Hepatocyte (in vitro differentiated cells): ENCODE data around the gene CCSER2. TPM values are rescaled to one million over a fixed set of nuclear protein-coding genes. Genes with fewer than 3 reads are reported as not detected.

Experiments
- DNase-seq: peaks from one replicate; pipeline ENCODE4 v3.0.0-alpha.2; 2016; ENCODE audit warnings: low spot score
- H2AFZ ChIP-seq: fragments of 200-600 bp; sonication (generic); 2 replicates; pipeline ENCODE4 v1.6.0; 2016; ENCODE audit warnings: antibody characterized with exemption, mild to moderate bottlenecking
- H3K27ac ChIP-seq: fragments of 200-600 bp; sonication (generic); 2 replicates; pipeline ENCODE4 v1.5.1; 2016; ENCODE audit warnings: mild to moderate bottlenecking
- H3K27me3 ChIP-seq: fragments of 200-600 bp; sonication (generic); 2 replicates; pipeline ENCODE4 v1.6.1; 2016
- H3K36me3 ChIP-seq: fragments of 200-600 bp; sonication (generic); replicated peaks from 2 replicates; pipeline ENCODE4 v1.5.1; 2016; ENCODE audit warnings: low read depth; ENCODE audit not compliant: insufficient read depth
- H3K4me1 ChIP-seq: fragments of 200-600 bp; sonication (generic); 2 replicates; pipeline ENCODE4 v1.5.1; 2016; ENCODE audit warnings: mild to moderate bottlenecking, moderate library complexity; ENCODE audit not compliant: insufficient read depth
- H3K4me2 ChIP-seq: fragments of 200-600 bp; sonication (generic); 2 replicates; pipeline ENCODE4 v1.6.0; 2016
- H3K4me3 ChIP-seq: fragments of 200-600 bp; sonication (generic); 2 replicates; pipeline ENCODE4 v1.5.1; 2016; ENCODE audit warnings: mild to moderate bottlenecking
- H3K79me2 ChIP-seq: fragments of 200-600 bp; sonication (generic); 2 replicates; pipeline ENCODE4 v1.6.0; 2017; ENCODE audit warnings: mild to moderate bottlenecking
- H3K9me2 ChIP-seq: fragments of 200-600 bp; sonication (generic); replicated peaks from 2 replicates; pipeline ENCODE4 v1.6.0; 2017; ENCODE audit warnings: mild to moderate bottlenecking; ENCODE audit not compliant: insufficient read depth
- H3K9me3 ChIP-seq: fragments of 200-600 bp; sonication (generic); 2 replicates; pipeline ENCODE4 v1.5.1; 2016; ENCODE audit warnings: low read depth, mild to moderate bottlenecking
- H4K20me1 ChIP-seq: fragments of 200-600 bp; sonication (generic); 2 replicates; pipeline ENCODE4 v1.6.0; 2016; ENCODE audit warnings: mild to moderate bottlenecking; ENCODE audit not compliant: insufficient read depth, poor library complexity, severe bottlenecking
- EZH2 ChIP-seq: fragments of 200-600 bp; sonication (generic); IDR thresholded peaks from 2 replicates; pipeline ENCODE4 v1.6.1; 2016; ENCODE audit warnings: antibody characterized with exemption, mild to moderate bottlenecking, borderline replicate concordance
- EZH2phosphoT487 ChIP-seq: fragments of 200-600 bp; sonication (generic); IDR thresholded peaks from one replicate; pipeline ENCODE4 v1.6.1; 2018; ENCODE audit warnings: antibody characterized with exemption, mild to moderate bottlenecking, low read depth, moderate library complexity; ENCODE audit not compliant: unreplicated experiment, severe bottlenecking
- WGBS: methylation state at CpG from one replicate; pipeline ENCODE4 v1.1.6; 2016; ENCODE audit warnings: low lambda C conversion rate; ENCODE audit errors: missing lambda C conversion rate; 5-methylcytosine and 5-hydroxymethylcytosine counted together
- polyA plus RNA-seq: library from polyadenylated mRNA; unstranded; fragments of >200 nt; fragmentation: Nextera tagmentation; extraction: Ambion mirVana; gene quantifications from 2 replicates; pipeline ENCODE4 v1.2.1, GENCODE V29; 2016
- total RNA-seq: library from RNA; depleted of rRNA; stranded (reverse); fragments of >200 nt; gene quantifications from 2 replicates; pipeline ENCODE4 v1.2.3, GENCODE V29; 2014
- TF ChIP-seq, protein P1 (sequence below): fragments of 200-600 bp; sonication (generic); IDR thresholded peaks from 2 replicates; pipeline ENCODE4 v1.5.1; 2016; ENCODE audit warnings: antibody characterized with exemption, mild to moderate bottlenecking; ENCODE audit not compliant: poor library complexity

The CCSER2 gene
- total and polyA plus RNA-seq, 2 experiments from 2014 or later, result 36.5 to 39.7 TPM

DNA sequence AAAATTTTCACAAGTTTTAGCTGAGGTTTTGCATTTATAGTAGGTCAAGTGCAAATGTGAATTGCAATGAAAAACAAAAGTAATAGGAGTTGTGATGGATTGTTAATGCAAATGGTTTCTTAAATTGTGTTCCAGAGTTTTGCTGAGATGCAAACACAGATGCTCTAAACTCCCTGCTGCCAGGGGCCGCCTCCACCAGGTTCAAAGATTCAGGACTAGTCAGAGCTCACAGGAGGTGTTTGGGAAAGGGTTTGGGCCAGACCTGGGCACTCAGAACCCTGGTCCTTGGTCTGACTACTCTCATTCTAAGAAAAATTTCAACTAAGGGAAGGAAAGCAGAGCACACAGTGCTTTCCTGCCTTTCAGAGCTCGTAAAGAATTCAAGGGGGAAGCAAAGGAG is 193.1 kb downstream of the CCSER2 start:
- H3K4me1 ChIP-seq, result peaks cover 7% of the 10 kb centered on the region
- no peaks in the 10 kb centered on the region for H3K9me2 ChIP-seq
- TF ChIP-seq EZH2 (no peak), EZH2phosphoT487 (no peak)
- TF ChIP-seq, protein P1, sequence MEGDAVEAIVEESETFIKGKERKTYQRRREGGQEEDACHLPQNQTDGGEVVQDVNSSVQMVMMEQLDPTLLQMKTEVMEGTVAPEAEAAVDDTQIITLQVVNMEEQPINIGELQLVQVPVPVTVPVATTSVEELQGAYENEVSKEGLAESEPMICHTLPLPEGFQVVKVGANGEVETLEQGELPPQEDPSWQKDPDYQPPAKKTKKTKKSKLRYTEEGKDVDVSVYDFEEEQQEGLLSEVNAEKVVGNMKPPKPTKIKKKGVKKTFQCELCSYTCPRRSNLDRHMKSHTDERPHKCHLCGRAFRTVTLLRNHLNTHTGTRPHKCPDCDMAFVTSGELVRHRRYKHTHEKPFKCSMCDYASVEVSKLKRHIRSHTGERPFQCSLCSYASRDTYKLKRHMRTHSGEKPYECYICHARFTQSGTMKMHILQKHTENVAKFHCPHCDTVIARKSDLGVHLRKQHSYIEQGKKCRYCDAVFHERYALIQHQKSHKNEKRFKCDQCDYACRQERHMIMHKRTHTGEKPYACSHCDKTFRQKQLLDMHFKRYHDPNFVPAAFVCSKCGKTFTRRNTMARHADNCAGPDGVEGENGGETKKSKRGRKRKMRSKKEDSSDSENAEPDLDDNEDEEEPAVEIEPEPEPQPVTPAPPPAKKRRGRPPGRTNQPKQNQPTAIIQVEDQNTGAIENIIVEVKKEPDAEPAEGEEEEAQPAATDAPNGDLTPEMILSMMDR, result no peak
- WGBS, result 81% methylated on average over 2 of the region's 2 CpGs
- no peak overlapping the region for H3K4me3 ChIP-seq
- H4K20me1 ChIP-seq, result no peaks in the 10 kb centered on the region
- no peaks in the 10 kb centered on the region for H3K79me2 ChIP-seq
- H2AFZ ChIP-seq, result no peak overlapping the region
- H3K36me3 ChIP-seq, result no peaks in the 10 kb centered on the region
- DNase-seq, result no peak
- no peak overlapping the region for H3K27ac ChIP-seq
- H3K27me3 ChIP-seq, result no peaks in the 10 kb centered on the region
- no peaks in the 10 kb centered on the region for H3K9me3 ChIP-seq
- H3K4me2 ChIP-seq, result no peak overlapping the region

DNA sequence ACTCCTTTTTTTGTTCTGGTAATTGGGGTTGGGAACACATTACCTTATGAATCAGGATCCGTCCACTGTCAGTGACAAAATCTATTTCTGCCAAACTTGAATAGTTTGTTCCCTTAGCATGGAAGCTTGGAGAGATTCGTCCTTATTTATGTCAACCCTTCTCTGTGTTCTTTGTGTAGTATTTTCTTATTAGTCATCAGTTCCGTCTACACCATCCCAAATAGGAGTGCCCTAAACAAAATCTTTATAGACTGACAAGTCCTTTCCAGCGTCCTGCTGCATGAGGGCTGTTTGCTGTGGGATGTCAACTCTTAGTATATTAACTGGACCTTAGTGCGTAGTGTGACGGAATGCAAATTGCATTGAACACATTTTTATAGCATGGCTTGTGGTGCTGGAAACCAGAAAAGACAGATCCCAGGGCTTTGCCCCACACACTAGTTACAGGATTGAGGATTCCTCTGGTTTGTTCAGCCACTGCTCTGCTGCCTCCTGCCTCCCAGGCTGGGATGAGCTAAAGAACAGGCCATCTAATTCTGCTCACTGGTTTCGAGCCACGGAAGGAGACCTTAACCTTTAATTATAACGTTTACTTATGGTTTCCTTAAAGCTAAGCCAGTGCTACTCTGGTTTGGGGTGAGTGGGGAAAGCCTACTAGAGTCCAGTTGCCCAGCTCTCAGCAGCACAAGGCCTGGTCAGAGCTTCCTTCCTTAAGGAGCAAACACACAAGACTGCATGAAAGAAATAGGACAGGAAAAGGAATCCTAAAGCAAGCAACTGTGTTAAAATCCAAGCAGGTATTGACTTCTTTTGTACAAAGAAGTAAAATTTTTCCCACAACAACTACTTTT is 194.4 kb downstream of the CCSER2 start:
- H3K4me2 ChIP-seq, result no peak overlapping the region
- H3K79me2 ChIP-seq, result no peaks in the 10 kb centered on the region
- peaks cover 7% of the 10 kb centered on the region for H3K4me1 ChIP-seq
- H3K27ac ChIP-seq, result peak overlapping the region; percentile 53
- no peaks in the 10 kb centered on the region for H3K9me2 ChIP-seq
- no peaks in the 10 kb centered on the region for H3K27me3 ChIP-seq
- H3K4me3 ChIP-seq, result no peak overlapping the region
- WGBS, result 50% methylated on average over 9 of the region's 9 CpGs
- TF ChIP-seq EZH2 (no peak), EZH2phosphoT487 (no peak)
- TF ChIP-seq, protein P1, result no peak
- H2AFZ ChIP-seq, result no peak overlapping the region
- no peak for DNase-seq
- no peaks in the 10 kb centered on the region for H3K9me3 ChIP-seq
- H4K20me1 ChIP-seq, result no peaks in the 10 kb centered on the region
- no peaks in the 10 kb centered on the region for H3K36me3 ChIP-seq

DNA sequence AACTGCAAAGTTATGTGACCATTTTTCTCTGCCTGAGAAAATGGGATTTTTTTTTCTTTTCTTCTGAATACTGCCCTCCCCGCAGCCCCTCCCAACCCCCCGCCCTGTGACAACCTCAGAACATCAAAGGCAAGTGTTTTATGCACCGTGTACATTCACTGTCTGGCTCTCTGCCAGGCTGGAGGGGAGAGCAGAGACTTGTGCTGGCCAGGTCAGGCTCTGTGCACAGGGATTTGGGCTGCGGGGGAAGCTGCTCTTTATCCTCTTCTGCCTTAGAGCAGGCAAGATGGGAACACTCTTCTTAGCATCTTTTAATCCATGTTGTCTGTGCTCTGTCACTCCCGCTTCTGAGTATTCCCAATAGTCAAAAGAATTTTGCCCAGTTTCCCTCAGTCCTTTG is 195.1 kb downstream of the CCSER2 start:
- H3K4me3 ChIP-seq, result no peak overlapping the region
- no peak for DNase-seq
- H3K9me2 ChIP-seq, result no peaks in the 10 kb centered on the region
- TF ChIP-seq EZH2, result no peak
- no peak for TF ChIP-seq EZH2phosphoT487
- TF ChIP-seq, protein P1, result no peak
- H3K27ac ChIP-seq, result no peak overlapping the region
- H3K36me3 ChIP-seq, result no peaks in the 10 kb centered on the region
- H3K4me2 ChIP-seq, result no peak overlapping the region
- H2AFZ ChIP-seq, result no peak overlapping the region
- no peaks in the 10 kb centered on the region for H4K20me1 ChIP-seq
- no peaks in the 10 kb centered on the region for H3K9me3 ChIP-seq
- H3K4me1 ChIP-seq, result peaks cover 7% of the 10 kb centered on the region
- no peaks in the 10 kb centered on the region for H3K27me3 ChIP-seq
- H3K79me2 ChIP-seq, result no peaks in the 10 kb centered on the region
- WGBS, result 34% methylated on average over 5 of the region's 5 CpGs
